ENCODE results near the gene RPS23.
"Not testable (repeated sequence)": the region's sequence is repeated elsewhere in the genome, so short reads cannot be mapped to it uniquely, and the experiment has no call there.

Gene RPS23

DNA sequence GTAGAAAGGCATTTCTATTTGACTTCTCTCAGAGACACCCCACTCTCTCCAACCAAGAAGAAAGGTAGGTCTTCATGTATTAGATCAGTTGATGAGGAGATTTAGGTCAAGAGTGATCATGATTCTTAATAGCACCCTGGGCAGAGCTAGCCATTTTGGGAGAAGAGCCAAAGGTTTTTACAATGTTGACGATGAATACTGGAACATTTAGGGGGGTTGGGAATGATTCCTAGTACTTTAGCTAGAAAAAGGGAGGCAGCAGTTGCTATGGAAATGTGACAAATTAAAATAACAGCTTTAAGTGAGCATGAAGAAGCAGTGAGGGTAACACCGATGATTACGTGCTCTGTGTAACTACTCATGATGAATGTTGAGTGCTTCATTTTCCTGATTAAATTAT, 9.5 kb upstream of the RPS23 start:
- DNase-seq: no peak

DNA sequence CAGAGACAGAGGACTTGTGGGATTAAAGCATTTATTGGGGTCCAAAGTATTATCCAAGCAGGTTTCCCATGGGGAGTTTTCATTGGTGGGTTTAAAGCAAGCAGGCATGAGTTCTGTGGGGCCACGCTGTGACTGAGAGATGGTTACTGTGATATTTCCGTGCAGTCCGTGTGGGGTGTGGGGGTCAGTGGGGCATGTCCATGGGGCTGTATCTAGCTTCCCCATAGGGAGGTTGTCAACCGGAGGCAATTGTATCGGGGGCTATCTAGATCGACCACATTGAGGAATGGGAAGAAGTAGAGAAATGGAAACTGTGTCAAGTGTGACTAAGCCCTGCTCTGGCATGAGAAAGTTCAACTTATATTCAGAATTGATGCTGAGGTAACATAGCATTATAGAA, 7.1 kb upstream of the RPS23 start:
- DNase-seq: no peak

DNA sequence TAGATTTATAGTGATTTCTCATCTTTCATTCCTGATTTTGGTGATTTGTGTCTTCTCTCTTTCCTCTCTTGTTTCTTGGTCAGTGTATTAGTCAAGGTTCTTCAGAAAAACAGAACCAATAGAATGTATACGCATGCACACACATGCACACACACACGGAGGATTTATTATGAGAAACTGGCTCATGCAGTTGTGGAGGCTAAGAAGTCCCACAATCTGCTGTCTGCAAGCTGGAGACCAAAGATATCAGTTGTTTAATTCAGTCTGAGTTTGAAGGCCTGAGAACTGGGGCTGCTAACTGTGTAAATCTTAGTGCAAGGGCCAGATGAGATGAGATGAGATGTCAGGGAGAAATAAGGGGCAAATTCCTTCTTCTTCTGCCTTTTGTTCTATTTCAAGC, 5.7 kb upstream of the RPS23 start:
- DNase-seq: no peak

DNA sequence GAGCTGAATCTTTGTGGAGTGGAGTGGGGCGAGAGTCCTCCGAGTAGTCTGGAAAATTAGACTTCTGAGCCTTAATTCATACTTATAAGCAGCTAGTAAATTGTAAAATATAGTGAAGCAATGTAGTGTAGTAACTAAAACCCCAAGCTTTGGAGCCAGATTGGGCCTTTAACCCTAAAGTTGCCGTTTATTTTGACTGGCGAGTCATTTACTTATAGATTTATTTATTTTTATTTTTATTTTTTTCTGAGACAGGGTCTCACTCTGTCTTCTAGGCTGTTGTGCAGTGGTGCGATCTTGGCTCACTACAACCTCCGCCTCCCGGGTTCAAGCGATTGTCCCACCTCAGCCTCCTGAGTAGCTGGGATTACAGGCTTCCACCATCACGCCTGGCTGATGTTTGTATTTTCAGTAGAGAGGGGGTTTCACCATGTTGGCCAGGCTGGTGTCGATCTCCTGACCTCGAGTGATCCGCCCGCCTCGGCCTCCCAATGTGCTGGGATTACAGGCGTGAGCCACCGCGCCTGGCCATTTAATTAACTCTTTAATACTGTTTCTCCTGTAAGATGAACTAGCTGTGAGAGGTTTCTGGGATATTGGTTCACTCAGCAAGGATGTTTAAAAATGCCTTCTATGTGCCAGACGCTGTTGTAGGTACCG, 687 bp upstream of the RPS23 start:
- no peak for DNase-seq

DNA sequence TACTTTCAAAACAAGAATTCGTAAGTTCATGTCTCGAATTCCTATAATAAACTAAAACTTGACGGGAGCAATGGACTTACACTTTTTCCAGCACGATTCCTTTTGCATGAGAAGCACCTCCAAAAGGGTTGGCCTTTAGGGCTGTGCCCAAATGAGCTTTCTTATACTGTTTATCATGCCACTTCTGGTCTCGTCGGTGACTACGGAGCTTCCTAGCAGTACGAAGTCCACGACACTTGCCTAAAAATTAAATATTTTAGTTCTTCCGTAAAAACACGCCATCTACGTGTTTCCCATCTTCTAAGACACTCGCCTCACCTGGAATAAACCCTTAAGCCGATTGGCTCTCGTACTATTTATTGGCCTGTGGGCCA, 554 bp downstream of the RPS23 start:
- DNase-seq: no peak

DNA sequence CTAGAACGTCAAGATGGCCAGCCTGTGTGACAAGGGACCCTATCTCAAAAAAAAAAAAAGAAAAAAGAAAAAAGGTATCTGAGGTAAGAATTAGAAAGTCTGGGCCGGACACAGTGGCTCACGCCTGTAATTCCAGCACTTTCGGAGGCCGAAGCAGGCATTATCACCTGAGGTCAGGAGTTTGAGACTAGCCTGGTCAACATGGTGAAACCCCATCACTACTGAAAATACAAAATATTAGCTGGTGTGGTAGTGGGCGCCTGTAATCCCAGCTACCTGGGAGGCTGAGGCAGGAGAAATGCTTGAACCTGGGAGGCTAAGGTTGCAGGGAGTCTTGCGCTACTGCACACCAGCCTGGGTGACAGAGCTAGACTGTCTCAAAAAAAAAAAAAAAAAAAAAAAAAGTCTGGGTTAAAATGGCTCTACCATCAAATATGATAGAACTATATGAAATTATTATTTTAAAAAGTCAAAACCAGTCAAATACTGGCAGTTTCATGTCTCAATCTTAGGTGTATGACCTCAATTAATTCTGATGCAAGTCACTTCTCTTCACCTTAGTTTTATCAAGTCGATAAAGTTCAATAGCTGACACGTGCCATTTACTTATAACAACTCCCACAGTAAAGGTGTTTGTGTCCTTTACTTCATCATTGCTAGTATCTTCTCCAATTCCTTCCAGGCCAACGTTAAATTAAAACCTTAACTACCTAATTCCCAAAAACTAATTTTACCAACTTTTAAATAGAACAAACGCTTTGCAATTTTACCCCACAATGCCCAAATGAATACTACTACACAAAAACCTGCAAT, 1.1 kb downstream of the RPS23 start:
- DNase-seq: no peak

DNA sequence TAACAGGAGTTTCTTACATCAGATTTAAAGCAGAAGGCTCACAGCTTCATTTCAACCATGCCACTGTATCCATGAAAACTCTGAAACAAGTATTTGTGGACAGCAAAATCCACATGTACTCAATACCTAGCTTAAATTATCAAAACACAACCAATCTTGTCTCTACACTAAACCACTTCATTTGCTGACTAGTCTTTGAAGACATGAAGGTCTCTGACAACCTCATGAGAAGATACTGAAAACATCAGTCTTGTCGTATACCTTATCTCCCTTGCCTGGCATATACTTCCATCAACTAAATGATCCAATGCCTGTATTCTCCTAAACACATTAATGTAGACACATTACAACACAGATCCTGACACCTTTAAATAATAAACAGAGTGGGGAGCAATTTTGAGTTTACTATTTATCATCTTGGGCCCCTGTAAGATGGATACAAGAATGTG, 2.9 kb downstream of the RPS23 start:
- DNase-seq: no peak

DNA sequence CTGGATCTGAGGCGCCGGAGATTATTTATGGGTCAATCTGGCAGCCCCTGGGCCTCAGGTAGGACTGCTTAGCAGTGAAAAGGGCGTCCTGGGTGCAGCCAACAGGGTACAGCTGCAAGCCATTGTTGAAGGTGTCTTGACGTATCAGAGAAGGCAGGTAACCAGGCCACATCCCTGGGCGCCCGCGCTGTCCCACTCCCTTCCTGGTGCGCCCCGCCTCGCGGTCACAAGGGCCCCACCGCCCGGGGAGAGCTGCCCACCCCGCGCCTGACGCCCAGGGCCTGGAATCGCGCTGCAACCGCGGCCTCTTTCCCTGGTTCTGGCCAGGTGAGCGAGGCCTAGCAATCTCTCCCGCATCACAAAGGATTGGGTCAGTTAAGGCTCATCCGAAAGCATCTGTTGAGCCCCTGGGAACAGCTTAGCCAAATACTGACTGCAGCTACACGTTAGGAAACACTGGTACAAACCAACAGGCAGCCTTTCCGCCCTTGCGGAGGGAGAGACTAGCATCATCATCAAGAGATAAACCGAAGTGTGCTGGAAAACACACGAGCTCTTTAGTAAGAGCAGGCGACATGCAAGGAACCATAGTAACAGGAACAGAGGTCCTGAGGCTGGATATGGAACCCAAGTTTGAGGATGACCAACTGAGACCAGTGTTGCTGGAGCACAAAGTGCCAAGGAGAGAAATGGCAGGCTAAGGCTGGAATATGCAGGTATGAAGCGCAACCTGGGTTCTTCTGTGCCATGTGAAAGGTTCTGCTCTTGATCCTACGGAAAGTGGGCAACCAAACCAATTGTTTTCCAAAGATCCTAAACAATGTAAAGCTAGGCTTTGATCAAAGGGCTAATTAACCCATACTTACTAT, 3.6 kb downstream of the RPS23 start:
- DNase-seq: no peak

DNA sequence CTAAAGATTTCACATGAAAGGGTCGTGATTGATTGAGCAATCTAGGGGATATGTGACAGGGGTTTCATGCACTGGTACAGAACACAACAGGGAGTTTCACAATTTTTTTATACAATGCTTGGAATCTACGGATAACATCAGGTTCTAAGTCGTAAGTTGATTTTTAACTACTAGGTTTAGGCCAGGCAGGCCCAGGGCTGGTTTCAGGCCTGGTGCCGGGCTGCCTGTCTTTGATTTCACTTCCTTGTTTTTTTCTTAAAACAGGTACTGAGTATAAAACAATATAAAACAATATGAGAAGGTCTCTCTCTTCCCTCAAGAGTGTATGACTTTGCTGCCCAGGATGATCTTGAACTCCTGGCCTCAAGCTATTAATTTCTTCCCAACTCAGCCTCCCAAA, 4.7 kb downstream of the RPS23 start:
- not testable (repeated sequence) for DNase-seq

DNA sequence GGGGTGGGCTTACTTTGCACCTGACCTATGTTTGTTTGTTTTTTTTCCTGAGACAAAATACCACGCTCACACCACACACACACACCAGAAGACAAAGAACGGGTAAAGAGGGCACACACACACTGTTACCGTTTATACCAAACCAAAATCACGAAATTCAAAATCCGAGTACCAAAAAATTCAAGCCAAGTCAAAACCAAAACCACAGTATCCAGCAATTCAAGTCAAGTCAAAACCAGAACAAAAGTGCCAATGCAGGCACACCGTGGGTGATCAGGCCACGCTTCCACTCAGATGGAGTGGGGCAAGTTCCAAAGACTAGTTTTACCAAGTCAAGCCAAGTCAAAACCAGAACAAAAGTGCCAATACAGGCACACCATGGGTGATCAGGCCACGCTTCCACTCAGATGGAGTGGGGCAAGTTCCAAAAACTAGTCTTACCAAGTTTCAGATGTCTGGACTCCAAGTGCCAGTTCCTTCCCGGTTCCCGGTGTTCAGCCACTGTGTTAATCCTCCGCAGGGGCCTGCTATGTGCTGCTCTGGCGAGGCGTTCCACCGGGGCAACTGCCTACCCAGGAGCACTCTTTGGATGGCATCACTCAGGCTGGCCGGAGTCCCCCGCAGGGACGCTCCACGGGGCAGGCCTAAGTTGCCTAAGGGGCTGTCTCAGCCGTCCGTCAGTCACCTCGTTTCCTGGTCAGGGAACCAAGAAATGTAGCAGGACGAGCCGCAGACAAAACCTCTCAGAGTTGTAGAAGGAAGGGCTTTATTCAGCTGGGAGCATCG, 5.4 kb downstream of the RPS23 start:
- DNase-seq: not testable (repeated sequence)

DNA sequence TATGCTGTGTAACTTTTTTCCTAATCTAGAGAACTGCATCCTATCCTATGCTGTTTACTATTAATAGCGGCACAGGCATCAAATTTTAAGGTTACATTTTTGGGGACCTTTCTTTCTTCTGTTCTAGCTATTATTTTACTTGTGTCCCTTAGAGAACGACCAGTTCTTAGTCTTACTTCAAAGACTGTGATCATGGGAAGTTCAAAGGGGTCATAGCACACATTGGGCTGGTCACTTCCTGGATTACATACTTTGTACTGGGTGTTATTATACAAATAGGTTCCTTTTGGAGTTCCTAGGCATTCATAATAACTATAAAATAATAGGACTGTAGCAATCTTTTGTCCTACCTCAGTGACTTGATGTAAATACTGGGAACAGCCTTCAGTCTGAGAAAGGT, 8.8 kb downstream of the RPS23 start:
- DNase-seq: not testable (repeated sequence)

DNA sequence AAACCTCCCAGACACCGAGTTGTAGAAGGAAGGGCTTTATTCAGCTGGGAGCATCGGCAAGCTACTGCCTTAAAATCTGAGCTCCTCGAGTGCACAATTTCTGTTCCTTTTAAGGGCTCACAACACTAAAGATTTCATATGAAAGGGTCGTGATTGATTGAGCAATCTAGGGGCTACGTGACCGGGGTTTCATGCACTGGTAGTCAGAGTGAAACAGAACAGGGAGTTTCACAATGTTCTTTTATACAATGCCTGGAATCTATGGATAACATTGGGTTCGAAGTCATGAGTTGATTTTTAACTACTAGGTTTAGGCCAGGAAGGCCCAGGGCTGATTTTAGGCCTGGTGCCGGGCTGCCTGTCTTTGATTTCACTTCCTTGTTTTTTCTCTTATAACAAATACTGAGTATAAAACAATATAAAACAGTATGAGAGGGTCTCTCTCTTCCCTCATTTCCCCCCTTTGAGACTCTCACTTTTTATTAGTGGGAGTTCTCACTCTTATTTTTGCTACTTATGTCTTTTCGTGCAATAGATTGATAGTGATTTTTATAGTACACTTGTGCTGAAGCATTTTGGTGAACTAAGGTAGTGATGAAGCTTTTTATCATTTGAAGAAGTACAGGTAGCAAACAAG, 10.7 kb downstream of the RPS23 start:
- DNase-seq: not testable (repeated sequence)

DNA sequence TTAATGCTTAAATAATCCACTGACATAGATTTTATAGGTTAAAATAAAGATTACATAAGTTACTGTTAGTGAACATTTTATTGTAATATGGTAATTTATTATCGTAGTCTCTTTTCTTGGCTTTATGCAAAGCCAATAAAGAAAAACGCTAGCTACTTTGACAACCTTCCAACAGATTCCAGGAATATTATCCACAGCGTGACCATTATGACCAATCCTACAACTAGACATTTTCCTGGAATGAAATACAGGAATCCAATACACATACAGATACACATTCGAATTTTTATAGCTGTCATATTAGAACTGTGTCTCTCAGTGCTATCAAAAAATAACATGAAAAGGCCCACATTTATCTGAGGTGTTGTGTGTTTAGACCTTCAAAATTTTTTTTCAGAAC, 13.1 kb downstream of the RPS23 start:
- peak; percentile 67 for DNase-seq

DNA sequence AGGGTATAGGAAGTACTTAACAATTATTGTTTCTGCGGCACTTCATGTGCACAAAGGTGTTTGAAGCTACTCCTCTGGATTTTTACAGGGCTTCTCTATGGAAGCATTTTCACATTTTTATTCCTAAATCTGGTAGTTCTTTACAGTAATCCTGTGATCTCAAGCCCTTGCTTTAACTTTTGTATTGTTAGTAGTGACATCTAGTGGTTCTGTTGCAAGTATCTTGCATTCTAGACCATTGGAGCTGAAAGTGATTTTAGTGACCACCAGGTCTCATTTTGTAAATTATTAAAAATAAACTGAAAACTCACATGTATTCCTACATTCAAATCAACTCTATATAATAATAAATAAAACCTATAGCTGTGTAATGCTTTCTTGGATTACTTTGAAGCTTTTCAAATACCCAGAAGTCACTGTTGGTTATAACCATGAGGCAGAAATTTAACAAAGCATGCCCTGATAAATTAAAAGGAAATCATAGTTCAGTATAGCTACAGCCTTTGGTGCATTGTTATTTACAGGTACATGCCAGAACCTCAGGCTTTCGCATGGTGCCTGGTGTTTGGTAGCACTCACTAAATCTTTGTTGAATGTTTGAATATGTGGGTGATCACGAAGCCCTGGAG, 18.9 kb downstream of the RPS23 start:
- peak; percentile 15 for DNase-seq

DNA sequence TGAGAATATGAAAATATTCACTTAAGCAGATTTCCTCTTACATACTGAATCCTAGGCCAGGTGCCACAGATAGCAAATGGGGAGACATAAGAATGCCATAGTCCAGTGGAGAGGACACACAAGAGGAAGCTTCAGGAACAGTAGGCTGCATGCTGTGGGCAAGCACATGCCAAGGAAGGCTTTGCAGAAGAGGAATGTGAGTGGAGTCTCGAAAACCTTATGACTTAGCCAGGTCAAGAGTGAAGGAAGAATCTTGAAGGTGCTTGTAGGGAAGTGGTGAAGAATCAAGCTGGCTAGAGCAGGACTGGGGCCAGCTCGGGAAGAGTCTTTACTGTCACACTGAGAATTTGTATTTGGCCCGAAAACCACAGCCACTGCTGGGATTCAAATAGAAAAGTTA, 20.4 kb downstream of the RPS23 start:
- no peak for DNase-seq

DNA sequence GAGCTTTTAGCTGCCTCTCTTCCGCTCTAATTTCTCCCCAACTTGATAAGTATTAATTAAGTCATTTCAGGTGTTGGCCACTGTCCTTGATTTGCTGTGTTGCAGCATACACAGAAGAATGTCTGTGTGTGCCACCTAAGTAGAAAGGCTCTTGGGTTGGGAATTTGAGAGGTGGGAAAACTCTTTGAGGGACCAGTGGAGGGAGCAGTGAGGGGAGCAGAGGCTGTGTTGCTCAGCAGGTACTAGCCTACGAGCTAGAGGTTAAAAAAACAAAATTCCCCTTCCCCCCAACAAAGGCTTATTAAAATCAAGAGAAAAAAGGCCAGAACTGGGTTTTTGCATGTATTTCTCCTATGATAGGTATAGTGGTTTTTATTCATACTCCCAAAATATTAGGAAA, 20.9 kb downstream of the RPS23 start:
- DNase-seq: no peak

DNA sequence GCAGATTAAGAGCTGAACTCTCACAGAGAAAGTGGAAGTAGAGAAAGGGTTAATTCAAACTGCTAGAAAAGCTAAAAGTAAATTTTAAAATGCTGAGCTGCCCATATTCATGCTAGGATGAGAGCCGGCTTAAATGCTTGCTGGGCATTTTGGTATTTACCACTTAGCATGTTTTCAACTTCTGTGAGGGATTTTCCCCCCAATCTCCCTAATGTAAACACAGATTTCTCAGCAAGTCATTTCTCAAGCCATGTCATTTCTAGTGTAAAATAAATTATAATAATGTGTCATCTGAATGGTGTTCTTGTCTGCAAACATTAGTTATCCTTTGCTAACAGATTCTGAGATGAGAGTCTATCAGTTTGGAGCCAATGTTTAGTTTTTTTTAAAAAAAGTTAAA, 22.3 kb downstream of the RPS23 start:
- no peak for DNase-seq

DNA sequence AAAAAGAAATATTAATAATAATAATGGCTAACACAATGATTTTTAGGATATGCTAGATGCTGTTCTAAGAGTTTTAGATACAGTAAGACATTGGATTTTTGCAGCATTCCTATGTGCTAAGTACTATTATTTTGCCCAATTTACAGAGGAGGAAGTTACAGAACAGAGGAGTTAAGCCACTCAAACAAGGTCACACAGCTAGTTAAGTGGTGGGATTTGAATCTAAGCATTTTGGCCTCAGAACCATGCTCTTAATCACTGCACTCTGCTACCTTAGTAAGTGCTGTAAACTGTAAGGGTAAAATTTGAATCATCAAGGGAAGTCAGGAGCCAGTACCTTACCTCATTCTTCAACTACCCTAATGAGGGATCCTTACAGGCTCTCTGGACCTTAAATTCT, 25.4 kb downstream of the RPS23 start:
- no peak for DNase-seq

DNA sequence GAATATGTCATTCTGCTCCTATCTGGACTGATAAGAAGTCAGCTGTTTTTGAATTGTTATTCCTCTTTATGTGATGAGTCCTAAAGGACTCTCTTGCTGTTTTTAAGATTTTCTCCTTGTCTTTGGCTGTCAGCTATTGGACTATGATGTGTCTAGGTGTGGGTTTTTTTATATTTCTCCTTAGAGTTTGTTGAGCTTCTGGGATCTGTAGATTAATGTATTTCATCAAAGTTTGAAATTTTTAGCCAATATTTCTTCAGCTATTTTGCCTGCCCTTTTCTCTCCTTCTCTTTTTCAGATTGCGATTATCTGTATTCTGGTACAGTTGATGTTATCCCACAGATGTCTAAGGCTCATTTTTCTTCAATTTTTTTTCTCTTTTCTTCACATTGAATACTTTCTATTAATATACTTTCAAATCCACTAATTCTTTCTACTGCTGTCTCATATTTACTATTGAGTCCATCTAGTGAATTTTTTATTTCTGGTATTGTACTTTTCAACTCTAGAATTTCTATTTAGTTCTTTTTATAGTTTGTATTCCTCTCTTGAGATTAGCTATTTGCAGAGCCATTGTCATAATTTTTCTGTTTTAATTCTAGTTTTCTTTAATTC, 31.1 kb downstream of the RPS23 start:
- DNase-seq: no peak

DNA sequence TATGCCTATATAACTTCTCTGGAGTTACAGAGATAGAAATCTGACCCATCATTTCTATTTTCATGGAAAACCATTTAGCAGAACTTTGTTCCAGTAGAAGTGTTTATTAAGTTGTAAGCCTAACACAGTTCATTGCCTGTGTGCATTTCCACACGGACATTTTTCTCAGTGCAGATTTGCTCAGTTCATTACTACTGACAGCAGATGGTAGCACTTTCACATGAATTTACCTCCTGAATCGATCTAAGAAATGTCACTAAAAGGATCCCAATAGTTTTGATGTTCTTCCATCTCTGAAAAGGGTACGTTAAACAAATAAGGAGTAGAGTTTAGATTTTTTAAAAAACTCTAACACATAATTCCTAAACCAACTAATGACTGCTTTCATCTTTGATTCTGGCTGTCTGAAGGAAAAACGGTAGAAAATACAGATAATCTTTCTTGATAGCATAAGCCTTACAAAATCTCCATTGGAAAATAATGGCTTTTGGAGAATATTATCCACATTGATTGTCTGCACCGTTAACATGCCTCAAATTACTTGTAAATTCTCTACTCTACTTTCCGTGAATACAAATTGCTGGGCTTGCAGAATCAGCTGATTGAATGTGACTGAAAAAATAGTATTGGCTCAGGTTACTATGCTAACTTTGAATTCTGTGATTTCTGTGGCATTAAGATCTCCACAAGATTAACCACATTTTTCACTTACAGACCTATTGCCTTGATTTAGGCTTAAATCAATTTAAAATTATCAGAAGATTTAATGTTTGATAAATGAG, 33.1 kb downstream of the RPS23 start:
- no peak for DNase-seq

All from fibroblast of skin of abdomen (primary cell).